Measurements from ENCODE around the gene MAZ. TPM values are rescaled to one million over a fixed set of nuclear protein-coding genes. Genes with fewer than 3 reads are reported as not detected.

The MAZ gene
- total RNA-seq, 4 donors from 2014 or later, result 68.7 to 145 (median 96.4) TPM

GRCh38 chr16:29837841-29838240, 31.5 kb downstream of the MAZ start:
- in situ Hi-C loops (cut with MboI; ENCODE audit: low sequenced_read_pairs in 4 of 4) (no loop called here), intact Hi-C loops (cut with DNase I; ENCODE audit: low total_unique reads) (no loop called here)
- H3K27ac ChIP-seq, result no peak overlapping the region
- TF ChIP-seq CTCF (IDR thresholded peaks at IDR 0.05 in 4 of 5, conservative IDR thresholded peaks at IDR 0.05 in 1 of 5) (no peak), POLR2A (IDR thresholded peaks at IDR 0.05) (no peak)
- H3K4me1 ChIP-seq, result no peaks in the 10 kb centered on the region
- no peaks in the 10 kb centered on the region for H3K9me3 ChIP-seq
- H3K4me3 ChIP-seq, result no peak overlapping the region
- DNase-seq, result no peak
- peaks cover 0 to 77% of the 10 kb centered on the region in 2 donors for H3K36me3 ChIP-seq
- ATAC-seq, result no peak
- H3K27me3 ChIP-seq, result no peaks in the 10 kb centered on the region

- H3K27ac ChIP-seq, result no peak overlapping the region
These were observed 33.5 kb downstream of the MAZ start for GRCh38 chr16:29839822-29840221.

GRCh38 chr16:29840240-29840639, 33.9 kb downstream of the MAZ start:
- Histone ChIP-seq H3K27me3 (no peaks in the 10 kb centered on the region), H3K27ac (no peak overlapping the region), H3K4me1 (no peaks in the 10 kb centered on the region), H3K9me3 (no peaks in the 10 kb centered on the region), H3K36me3 (peaks cover 0 to 75% of the 10 kb centered on the region in 2 donors), H3K4me3 (no peak overlapping the region)
- no peak for DNase-seq
- intact Hi-C loops (cut with DNase I; ENCODE audit: low total_unique reads) (no loop called here), in situ Hi-C loops (cut with MboI; ENCODE audit: low sequenced_read_pairs in 4 of 4) (loop anchor here in 2 of 4 donors (10.0 kb wide), 1 partner anchor 145 kb away; no protein-coding TSS in a partner anchor)
- TF ChIP-seq CTCF (IDR thresholded peaks at IDR 0.05 in 4 of 5, conservative IDR thresholded peaks at IDR 0.05 in 1 of 5) (no peak), POLR2A (IDR thresholded peaks at IDR 0.05) (no peak)
- no peak for ATAC-seq

More at GRCh38 chr16:29839822-29840221, 33.5 kb downstream of the MAZ start:
- intact Hi-C loops (cut with DNase I; ENCODE audit: low total_unique reads) (no loop called here), in situ Hi-C loops (cut with MboI; ENCODE audit: low sequenced_read_pairs in 4 of 4) (loop anchor here in 2 of 4 donors (10.0 kb wide), 1 partner anchor 145 kb away; no protein-coding TSS in a partner anchor)
- no peaks in the 10 kb centered on the region for H3K9me3 ChIP-seq
- H3K27me3 ChIP-seq, result no peaks in the 10 kb centered on the region
- H3K36me3 ChIP-seq, result peaks cover 0 to 75% of the 10 kb centered on the region in 2 donors
- ATAC-seq (no peak), DNase-seq (no peak)
- TF ChIP-seq POLR2A (IDR thresholded peaks at IDR 0.05) (no peak), CTCF (IDR thresholded peaks at IDR 0.05 in 4 of 5, conservative IDR thresholded peaks at IDR 0.05 in 1 of 5) (no peak)
- no peak overlapping the region for H3K4me3 ChIP-seq
- no peaks in the 10 kb centered on the region for H3K4me1 ChIP-seq

GRCh38 chr16:29841631-29842030, 35.3 kb downstream of the MAZ start:
- Histone ChIP-seq H3K27ac (no peak overlapping the region), H3K36me3 (peaks cover 0 to 78% of the 10 kb centered on the region in 2 donors), H3K27me3 (no peaks in the 10 kb centered on the region), H3K4me3 (no peak overlapping the region), H3K9me3 (no peaks in the 10 kb centered on the region), H3K4me1 (no peaks in the 10 kb centered on the region)
- ATAC-seq (no peak), DNase-seq (no peak)
- intact Hi-C loops (cut with DNase I; ENCODE audit: low total_unique reads), result no loop called here
- in situ Hi-C loops (cut with MboI; ENCODE audit: low sequenced_read_pairs in 4 of 4), result loop anchor here in 2 of 4 donors (10.0 kb wide), 1 partner anchor 147 kb away; no protein-coding TSS in a partner anchor
- no peak for TF ChIP-seq POLR2A (IDR thresholded peaks at IDR 0.05)
- TF ChIP-seq CTCF (IDR thresholded peaks at IDR 0.05 in 4 of 5, conservative IDR thresholded peaks at IDR 0.05 in 1 of 5), result no peak

Data from gastrocnemius medialis (tissue), 4 donors.